Measurements from ENCODE around the gene FUBP1.

The FUBP1 gene

GRCh38 chr1:77955709-77956108 is 23.2 kb downstream of the FUBP1 start:
- H4K20me1 ChIP-seq (ENCODE audit: insufficient read depth, low read length): peaks cover 8% of the 10 kb centered on the region; the same call in 1 of the 2 replicates
- H2AFZ ChIP-seq (ENCODE audit: low read length): no peak overlapping the region
- peaks cover 37% of the 10 kb centered on the region for H3K4me1 ChIP-seq (ENCODE audit: low read length)
- peaks cover 61% of the 10 kb centered on the region for H3K36me3 ChIP-seq (replicated peaks; ENCODE audit: insufficient read depth, low read length)
- H3K9ac ChIP-seq (ENCODE audit: low read length): no peak overlapping the region
- peaks cover 78% of the 10 kb centered on the region for H3K79me2 ChIP-seq (ENCODE audit: low read length)
- peaks cover 51% of the 10 kb centered on the region for H3F3A ChIP-seq (ENCODE audit: insufficient read depth, low read length)
- H3K9me2 ChIP-seq (replicated peaks; ENCODE audit: insufficient read depth, low read length): no peaks in the 10 kb centered on the region
- H3K4me3 ChIP-seq (ENCODE audit: low read length): no peak overlapping the region
- no peaks in the 10 kb centered on the region for H3K9me3 ChIP-seq (replicated peaks; ENCODE audit: insufficient read depth, low read length)
- no peaks in the 10 kb centered on the region for H3K27me3 ChIP-seq (replicated peaks; ENCODE audit: insufficient read depth, low read length)
- no peak overlapping the region for H3K4me2 ChIP-seq (ENCODE audit: low read depth, low read length)
- DNase-seq: no peak
- H3K27ac ChIP-seq (ENCODE audit: low read length): no peak overlapping the region
- no peak for TF ChIP-seq EZH2 (optimal IDR thresholded peaks at IDR 0.05; ENCODE audit: low read depth, low read length)
- TF ChIP-seq CTCF (IDR thresholded peaks at IDR 0.05; ENCODE audit: low read length): no peak
- no peak for TF ChIP-seq EZH2phosphoT487 (IDR thresholded peaks at IDR 0.05; ENCODE audit: low read length)

- Histone ChIP-seq H3K4me2 (ENCODE audit: low read depth, low read length) (no peak overlapping the region), H3K27ac (ENCODE audit: low read length) (no peak overlapping the region), H3K4me3 (ENCODE audit: low read length) (no peak overlapping the region), H3K27me3 (replicated peaks; ENCODE audit: insufficient read depth, low read length) (no peaks in the 10 kb centered on the region), H3K9ac (ENCODE audit: low read length) (no peak overlapping the region), H3K79me2 (ENCODE audit: low read length) (peaks cover 77% of the 10 kb centered on the region), H2AFZ (ENCODE audit: low read length) (no peak overlapping the region), H4K20me1 (ENCODE audit: insufficient read depth, low read length) (peaks cover 8% of the 10 kb centered on the region; the same call in 1 of the 2 replicates), H3K9me3 (replicated peaks; ENCODE audit: insufficient read depth, low read length) (no peaks in the 10 kb centered on the region), H3K36me3 (replicated peaks; ENCODE audit: insufficient read depth, low read length) (peaks cover 49% of the 10 kb centered on the region), H3F3A (ENCODE audit: insufficient read depth, low read length) (peaks cover 55% of the 10 kb centered on the region), H3K9me2 (replicated peaks; ENCODE audit: insufficient read depth, low read length) (no peaks in the 10 kb centered on the region), H3K4me1 (ENCODE audit: low read length) (peaks cover 49% of the 10 kb centered on the region)
- TF ChIP-seq CTCF (IDR thresholded peaks at IDR 0.05; ENCODE audit: low read length): no peak
- no peak for TF ChIP-seq EZH2phosphoT487 (IDR thresholded peaks at IDR 0.05; ENCODE audit: low read length)
- no peak for TF ChIP-seq EZH2 (optimal IDR thresholded peaks at IDR 0.05; ENCODE audit: low read depth, low read length)
- DNase-seq: no peak
These were observed 24.4 kb downstream of the FUBP1 start for GRCh38 chr1:77954521-77954920.

GRCh38 chr1:77953907-77954306 is 25.0 kb downstream of the FUBP1 start:
- no peak for DNase-seq
- Histone ChIP-seq H3K4me1 (ENCODE audit: low read length) (peaks cover 55% of the 10 kb centered on the region), H4K20me1 (ENCODE audit: insufficient read depth, low read length) (peaks cover 6% of the 10 kb centered on the region; the same call in 1 of the 2 replicates), H3F3A (ENCODE audit: insufficient read depth, low read length) (peaks cover 58% of the 10 kb centered on the region), H3K79me2 (ENCODE audit: low read length) (peaks cover 79% of the 10 kb centered on the region), H3K4me2 (ENCODE audit: low read depth, low read length) (no peak overlapping the region), H3K4me3 (ENCODE audit: low read length) (no peak overlapping the region), H3K27me3 (replicated peaks; ENCODE audit: insufficient read depth, low read length) (no peaks in the 10 kb centered on the region), H2AFZ (ENCODE audit: low read length) (no peak overlapping the region), H3K9me3 (replicated peaks; ENCODE audit: insufficient read depth, low read length) (no peaks in the 10 kb centered on the region), H3K9me2 (replicated peaks; ENCODE audit: insufficient read depth, low read length) (no peaks in the 10 kb centered on the region), H3K36me3 (replicated peaks; ENCODE audit: insufficient read depth, low read length) (peaks cover 46% of the 10 kb centered on the region), H3K27ac (ENCODE audit: low read length) (no peak overlapping the region), H3K9ac (ENCODE audit: low read length) (no peak overlapping the region)
- no peak for TF ChIP-seq EZH2phosphoT487 (IDR thresholded peaks at IDR 0.05; ENCODE audit: low read length)
- TF ChIP-seq EZH2 (optimal IDR thresholded peaks at IDR 0.05; ENCODE audit: low read depth, low read length): no peak
- TF ChIP-seq CTCF (IDR thresholded peaks at IDR 0.05; ENCODE audit: low read length): no peak
